Panc1 (cell line): ENCODE data around the gene CIBAR2.

Experiments
- SIN3A ChIP-seq: IDR thresholded peaks from 2 replicates; pipeline ENCODE4 v1.6.1; 2012; ENCODE audit warnings: low read depth, mild to moderate bottlenecking, low read length, moderate library complexity, borderline replicate concordance; ENCODE audit not compliant: insufficient read depth
- TF ChIP-seq, protein P1 (sequence below), 2 experiments: IDR thresholded peaks; 2 replicates each; pipeline ENCODE4 v1.6.1; 2011 to 2012; ENCODE audit warnings: low read depth in 2 of 2, control low read depth in 1 of 2, low read length in 1 of 2, mild to moderate bottlenecking in 1 of 2, moderate library complexity in 1 of 2; ENCODE audit not compliant: insufficient read depth in 1 of 2

DNA sequence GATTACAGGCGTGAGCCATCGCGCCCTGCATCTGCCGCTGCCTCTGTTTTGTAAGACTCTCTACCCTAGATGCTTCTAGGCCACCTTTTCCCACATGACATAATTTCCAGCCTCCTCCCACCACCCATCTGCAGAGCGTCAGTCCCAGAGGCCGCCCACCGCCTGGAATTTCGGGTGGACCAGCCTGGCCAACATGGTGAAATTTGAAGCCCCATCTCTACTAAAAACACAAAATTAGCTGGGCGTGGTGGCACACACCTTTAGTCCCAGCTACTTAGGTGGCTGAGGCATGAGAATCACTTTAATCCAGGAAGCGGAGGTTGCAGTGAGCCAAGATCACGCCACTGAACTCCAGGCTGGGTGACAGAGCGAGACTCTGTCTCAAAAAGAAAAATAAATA, 5.1 kb upstream of the CIBAR2 start:
- TF ChIP-seq, protein P1, sequence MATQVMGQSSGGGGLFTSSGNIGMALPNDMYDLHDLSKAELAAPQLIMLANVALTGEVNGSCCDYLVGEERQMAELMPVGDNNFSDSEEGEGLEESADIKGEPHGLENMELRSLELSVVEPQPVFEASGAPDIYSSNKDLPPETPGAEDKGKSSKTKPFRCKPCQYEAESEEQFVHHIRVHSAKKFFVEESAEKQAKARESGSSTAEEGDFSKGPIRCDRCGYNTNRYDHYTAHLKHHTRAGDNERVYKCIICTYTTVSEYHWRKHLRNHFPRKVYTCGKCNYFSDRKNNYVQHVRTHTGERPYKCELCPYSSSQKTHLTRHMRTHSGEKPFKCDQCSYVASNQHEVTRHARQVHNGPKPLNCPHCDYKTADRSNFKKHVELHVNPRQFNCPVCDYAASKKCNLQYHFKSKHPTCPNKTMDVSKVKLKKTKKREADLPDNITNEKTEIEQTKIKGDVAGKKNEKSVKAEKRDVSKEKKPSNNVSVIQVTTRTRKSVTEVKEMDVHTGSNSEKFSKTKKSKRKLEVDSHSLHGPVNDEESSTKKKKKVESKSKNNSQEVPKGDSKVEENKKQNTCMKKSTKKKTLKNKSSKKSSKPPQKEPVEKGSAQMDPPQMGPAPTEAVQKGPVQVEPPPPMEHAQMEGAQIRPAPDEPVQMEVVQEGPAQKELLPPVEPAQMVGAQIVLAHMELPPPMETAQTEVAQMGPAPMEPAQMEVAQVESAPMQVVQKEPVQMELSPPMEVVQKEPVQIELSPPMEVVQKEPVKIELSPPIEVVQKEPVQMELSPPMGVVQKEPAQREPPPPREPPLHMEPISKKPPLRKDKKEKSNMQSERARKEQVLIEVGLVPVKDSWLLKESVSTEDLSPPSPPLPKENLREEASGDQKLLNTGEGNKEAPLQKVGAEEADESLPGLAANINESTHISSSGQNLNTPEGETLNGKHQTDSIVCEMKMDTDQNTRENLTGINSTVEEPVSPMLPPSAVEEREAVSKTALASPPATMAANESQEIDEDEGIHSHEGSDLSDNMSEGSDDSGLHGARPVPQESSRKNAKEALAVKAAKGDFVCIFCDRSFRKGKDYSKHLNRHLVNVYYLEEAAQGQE (IDR thresholded peaks at IDR 0.05; ENCODE audit: insufficient read depth in 1 of 2, low read depth in 2 of 2, low read length in 1 of 2): no peak
- TF ChIP-seq SIN3A: no peak
